Caco-2 (cell line): ENCODE measurements around the gene MEG3. TPM values are rescaled to one million over a fixed set of nuclear protein-coding genes. Genes with fewer than 3 reads are reported as not detected.

Experiments
- BruUV-seq: library from RNA; stranded (reverse); fragments of 400-500 nt; replicated peaks from 2 replicates; lab custom pipeline; 2021; lab: Mats Ljungman, UMichigan
- CTCF ChIA-PET: fragments of 300-600 bp; sonication (Branson Sonifier 250); formaldehyde crosslinking; loops from one replicate; lab custom pipeline; 2022; ENCODE audit warnings: antibody characterized with exemption; lab: Charles Lee
- POLR2A ChIA-PET: fragments of 300-600 bp; sonication (Branson Sonifier 250); formaldehyde crosslinking; loops from one replicate; lab custom pipeline; 2022; ENCODE audit warnings: antibody characterized with exemption; lab: Charles Lee
- DNase-seq, 2 experiments: peaks; one replicate each; pipeline versions ENCODE4 v3.0.0 to v3.0.0-alpha.2; 2020 to 2022
- H3K27me3 ChIP-seq: replicated peaks from 2 replicates; pipeline ENCODE4 v1.6.0; 2011; ENCODE audit warnings: low read length; ENCODE audit not compliant: control insufficient read depth, insufficient read depth
- H3K36me3 ChIP-seq: 2 replicates; pipeline ENCODE4 v1.5.1; 2011; ENCODE audit warnings: low read length; ENCODE audit not compliant: control insufficient read depth, insufficient read depth
- H3K4me1 ChIP-seq: fragments of 250-450 bp; sonication (Bioruptor Pico); 2 replicates; pipeline ENCODE4 v1.5.1; 2020; ENCODE audit warnings: mild to moderate bottlenecking
- H3K4me3 ChIP-seq: 2 replicates; pipeline ENCODE4 v1.5.1; 2011; ENCODE audit warnings: low read depth, mild to moderate bottlenecking, control low read depth, low read length
- H3K9me3 ChIP-seq: fragments of 250-450 bp; sonication (Bioruptor Pico); 2 replicates; pipeline ENCODE4 v1.5.1; 2020; ENCODE audit warnings: mild to moderate bottlenecking, moderate library complexity
- H3K27ac Mint-ChIP-seq: one replicate; pipeline ENCODE4 v1.8.0; 2022; ENCODE audit warnings: mixed read lengths; ENCODE audit not compliant: unreplicated experiment
- H3K27me3 Mint-ChIP-seq: one replicate; pipeline ENCODE4 v1.8.0; 2022; ENCODE audit warnings: mixed read lengths; ENCODE audit not compliant: insufficient read depth, unreplicated experiment
- H3K36me3 Mint-ChIP-seq: one replicate; pipeline ENCODE4 v1.8.0; 2022; ENCODE audit warnings: mild to moderate bottlenecking, mixed read lengths; ENCODE audit not compliant: insufficient read depth, unreplicated experiment
- H3K4me1 Mint-ChIP-seq: one replicate; pipeline ENCODE4 v1.8.0; 2022; ENCODE audit warnings: low read depth, mixed read lengths; ENCODE audit not compliant: unreplicated experiment
- H3K4me3 Mint-ChIP-seq: one replicate; pipeline ENCODE4 v1.8.0; 2022; ENCODE audit warnings: mild to moderate bottlenecking, moderate library complexity, mixed read lengths; ENCODE audit not compliant: unreplicated experiment
- H3K9me3 Mint-ChIP-seq: one replicate; pipeline ENCODE4 v1.8.0; 2022; ENCODE audit warnings: mixed read lengths; ENCODE audit not compliant: unreplicated experiment
- intact Hi-C: fragments of 100-400 bp; cut with micrococcal nuclease; formaldehyde crosslinking; loops from one replicate; pipeline ENCODE4 v1.10.0; 2022; ENCODE audit not compliant: unreplicated experiment
- total RNA-seq: library from RNA; stranded (reverse); gene quantifications from 2 replicates; pipeline ENCODE4 v1.2.3, GENCODE V29; 2022
- TF ChIP-seq, protein P1 (sequence below), 2 experiments: fragments of 200-600 bp in 1 of 2; IDR thresholded peaks; 1 replicate in 1 of 2; 2 replicates in 1 of 2; pipeline versions ENCODE4 v1.5.1 to v1.8.0; 2011 to 2022; ENCODE audit warnings: antibody characterized with exemption in 1 of 2, control low read depth in 1 of 2, inconsistent platforms in 1 of 2, low read depth in 1 of 2, low read length in 1 of 2, mild to moderate bottlenecking in 1 of 2, moderate library complexity in 1 of 2; ENCODE audit not compliant: insufficient read depth in 1 of 2, severe bottlenecking in 1 of 2, unreplicated experiment in 1 of 2

Gene MEG3
- total RNA-seq, 1 experiment from 2014 or later, result not detected

DNA sequence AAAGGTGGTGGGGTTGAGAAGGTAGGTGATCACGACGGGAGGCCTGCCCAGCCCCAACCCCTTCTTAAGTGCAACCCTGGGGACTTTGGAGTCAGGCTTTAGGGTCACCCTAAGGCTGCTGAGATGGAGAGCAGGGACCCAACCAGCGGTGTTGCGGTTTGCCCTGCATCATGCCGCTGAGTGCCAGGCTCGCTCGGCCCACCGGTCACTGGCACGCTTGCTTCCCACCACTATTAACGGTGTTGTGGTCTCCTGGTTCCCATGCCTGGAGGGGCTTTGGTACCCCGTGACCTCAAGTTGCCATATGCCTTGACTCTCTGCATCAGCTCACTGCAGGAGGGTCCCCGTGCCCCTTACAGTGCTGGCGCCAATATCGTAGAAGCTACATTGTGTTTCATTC lies 18.4 kb upstream of the MEG3 start:
- no peak overlapping the region for H3K4me3 ChIP-seq

DNA sequence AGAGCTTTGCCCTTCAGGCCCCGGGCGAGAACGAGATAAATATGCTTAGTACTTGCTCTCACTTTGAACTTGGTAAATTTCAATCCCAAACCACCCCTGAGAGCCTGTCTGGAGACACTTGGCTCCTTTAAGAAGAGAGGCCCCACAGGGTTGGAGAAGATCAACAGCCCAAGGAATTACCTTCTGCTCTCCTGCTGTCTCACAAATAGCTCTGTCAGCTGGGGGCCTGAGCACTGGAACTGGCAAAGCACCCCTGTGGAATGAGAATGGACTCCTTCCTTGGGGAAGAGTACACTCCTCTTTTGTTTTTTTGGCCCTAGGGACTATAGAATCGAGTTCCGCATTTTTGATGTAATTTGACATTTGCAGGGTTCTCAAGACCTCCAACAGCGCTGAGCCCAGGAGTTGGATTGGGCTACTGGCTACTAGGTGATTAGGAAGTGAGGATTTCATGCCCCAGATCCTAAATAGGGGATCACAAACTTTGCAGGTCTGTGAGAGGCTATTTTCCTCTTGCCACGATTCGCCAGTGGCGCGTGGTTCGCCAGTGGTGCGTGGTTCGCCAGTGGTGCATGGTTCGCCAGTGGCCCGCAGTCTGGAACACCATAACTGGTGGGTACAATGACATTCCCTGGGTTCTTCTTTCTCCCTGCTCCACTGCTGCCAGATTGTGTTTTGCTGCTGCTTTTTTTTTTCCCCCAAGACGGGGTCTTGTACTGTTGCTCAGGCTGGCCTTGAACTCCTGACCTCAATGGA lies 17.8 kb upstream of the MEG3 start:
- Mint-ChIP-seq H3K27ac (no peak overlapping the region), H3K4me3 (no peak overlapping the region), H3K9me3 (no peaks in the 10 kb centered on the region), H3K36me3 (no peaks in the 10 kb centered on the region), H3K27me3 (no peaks in the 10 kb centered on the region), H3K4me1 (no peaks in the 10 kb centered on the region)
- no peaks in the 10 kb centered on the region for H3K4me1 ChIP-seq
- no peak for DNase-seq
- TF ChIP-seq, protein P1, sequence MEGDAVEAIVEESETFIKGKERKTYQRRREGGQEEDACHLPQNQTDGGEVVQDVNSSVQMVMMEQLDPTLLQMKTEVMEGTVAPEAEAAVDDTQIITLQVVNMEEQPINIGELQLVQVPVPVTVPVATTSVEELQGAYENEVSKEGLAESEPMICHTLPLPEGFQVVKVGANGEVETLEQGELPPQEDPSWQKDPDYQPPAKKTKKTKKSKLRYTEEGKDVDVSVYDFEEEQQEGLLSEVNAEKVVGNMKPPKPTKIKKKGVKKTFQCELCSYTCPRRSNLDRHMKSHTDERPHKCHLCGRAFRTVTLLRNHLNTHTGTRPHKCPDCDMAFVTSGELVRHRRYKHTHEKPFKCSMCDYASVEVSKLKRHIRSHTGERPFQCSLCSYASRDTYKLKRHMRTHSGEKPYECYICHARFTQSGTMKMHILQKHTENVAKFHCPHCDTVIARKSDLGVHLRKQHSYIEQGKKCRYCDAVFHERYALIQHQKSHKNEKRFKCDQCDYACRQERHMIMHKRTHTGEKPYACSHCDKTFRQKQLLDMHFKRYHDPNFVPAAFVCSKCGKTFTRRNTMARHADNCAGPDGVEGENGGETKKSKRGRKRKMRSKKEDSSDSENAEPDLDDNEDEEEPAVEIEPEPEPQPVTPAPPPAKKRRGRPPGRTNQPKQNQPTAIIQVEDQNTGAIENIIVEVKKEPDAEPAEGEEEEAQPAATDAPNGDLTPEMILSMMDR (IDR thresholded peaks at IDR 0.05; ENCODE audit: insufficient read depth in 1 of 2, low read depth in 1 of 2, low read length in 1 of 2, severe bottlenecking in 1 of 2, unreplicated experiment in 1 of 2), result no peak
- no TSS peak for BruUV-seq
- no peak overlapping the region for H3K4me3 ChIP-seq
- no peaks in the 10 kb centered on the region for H3K27me3 ChIP-seq
- H3K9me3 ChIP-seq, result peaks cover 9% of the 10 kb centered on the region; the same call in 1 of the 2 replicates
- POLR2A ChIA-PET, result no interaction called here
- intact Hi-C loops, result no loop called here
- CTCF ChIA-PET, result no interaction called here
- no peaks in the 10 kb centered on the region for H3K36me3 ChIP-seq

More for the DNA sequence above, 18.4 kb upstream of the MEG3 start:
- H3K4me3 Mint-ChIP-seq, result no peak overlapping the region
- CTCF ChIA-PET, result no interaction called here
- no peaks in the 10 kb centered on the region for H3K9me3 Mint-ChIP-seq
- no peaks in the 10 kb centered on the region for H3K27me3 ChIP-seq
- DNase-seq, result no peak
- POLR2A ChIA-PET, result no interaction called here
- H3K4me1 Mint-ChIP-seq, result no peaks in the 10 kb centered on the region
- no peaks in the 10 kb centered on the region for H3K36me3 ChIP-seq
- TF ChIP-seq, protein P1 (IDR thresholded peaks at IDR 0.05; ENCODE audit: insufficient read depth in 1 of 2, low read depth in 1 of 2, low read length in 1 of 2, severe bottlenecking in 1 of 2, unreplicated experiment in 1 of 2), result no peak
- H3K4me1 ChIP-seq, result no peaks in the 10 kb centered on the region
- H3K36me3 Mint-ChIP-seq, result no peaks in the 10 kb centered on the region
- intact Hi-C loops, result no loop called here
- no peaks in the 10 kb centered on the region for H3K27me3 Mint-ChIP-seq
- no TSS peak for BruUV-seq
- H3K9me3 ChIP-seq, result peaks cover 9% of the 10 kb centered on the region; the same call in 1 of the 2 replicates
- H3K27ac Mint-ChIP-seq, result no peak overlapping the region

DNA sequence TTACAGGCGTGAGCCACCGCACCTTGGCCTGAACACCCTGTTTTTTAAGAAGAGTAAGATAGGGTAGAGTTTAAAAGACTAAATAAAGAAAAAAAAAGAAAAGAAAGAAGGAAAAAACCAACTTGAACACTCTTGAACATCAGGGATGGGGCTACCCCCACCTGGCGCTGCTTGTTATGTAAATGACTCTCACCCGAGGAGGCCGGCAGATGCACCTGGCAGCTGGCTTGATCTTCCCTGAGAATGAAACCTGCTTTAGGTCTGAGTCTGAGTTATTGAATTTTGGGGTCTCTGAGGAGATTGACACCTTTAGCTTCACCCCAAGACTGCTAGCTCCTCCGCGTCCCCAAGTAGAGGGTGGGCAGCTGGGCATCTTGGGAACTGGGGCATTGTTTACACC lies 15.5 kb upstream of the MEG3 start:
- Mint-ChIP-seq H3K27ac (no peak overlapping the region), H3K9me3 (no peaks in the 10 kb centered on the region), H3K4me3 (no peak overlapping the region), H3K4me1 (no peaks in the 10 kb centered on the region), H3K36me3 (no peaks in the 10 kb centered on the region), H3K27me3 (no peaks in the 10 kb centered on the region)
- no peak for DNase-seq
- TF ChIP-seq, protein P1 (IDR thresholded peaks at IDR 0.05; ENCODE audit: insufficient read depth in 1 of 2, low read depth in 1 of 2, low read length in 1 of 2, severe bottlenecking in 1 of 2, unreplicated experiment in 1 of 2), result no peak
- H3K9me3 ChIP-seq, result peaks cover 9% of the 10 kb centered on the region; the same call in 1 of the 2 replicates
- H3K36me3 ChIP-seq, result no peaks in the 10 kb centered on the region
- BruUV-seq, result no TSS peak
- H3K4me3 ChIP-seq, result no peak overlapping the region
- intact Hi-C loops, result no loop called here
- 0 out of 2 replicates have a peak, but pooled peaks cover under 1% of the 10 kb centered on the region for H3K4me1 ChIP-seq
- ChIA-PET POLR2A (no interaction called here), CTCF (no interaction called here)
- no peaks in the 10 kb centered on the region for H3K27me3 ChIP-seq
